ENCODE results near the gene KCNK1. TPM values are rescaled to one million over a fixed set of nuclear protein-coding genes. Genes with fewer than 3 reads are reported as not detected.

The KCNK1 gene
- total RNA-seq, 4 donors from 2014 or later = 1.2 to 2.8 (median 1.7) TPM

DNA sequence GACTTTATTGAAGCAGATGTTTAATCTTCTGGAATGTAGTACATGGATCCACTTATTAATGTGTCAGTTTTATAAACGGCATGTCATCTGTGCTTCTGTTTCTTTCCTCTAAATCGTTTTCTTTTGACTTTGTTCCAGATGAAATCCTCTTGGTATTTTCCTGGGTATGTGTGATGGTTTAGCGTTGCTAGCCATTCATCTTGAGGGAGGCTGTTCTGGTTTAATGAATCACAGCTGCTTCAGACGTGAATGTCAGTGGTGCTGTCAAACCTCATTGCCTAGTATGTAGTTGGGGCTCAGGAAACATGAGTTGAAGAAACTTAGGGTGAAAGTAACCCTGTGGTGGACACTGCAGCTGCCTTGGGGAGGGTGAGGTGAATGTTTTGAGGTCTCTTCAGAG, 33.2 kb downstream of the KCNK1 start:
- Histone ChIP-seq H3K4me1 (no peaks in the 10 kb centered on the region), H3K9me3 (peaks cover 0 to 6% (median 2%) of the 10 kb centered on the region in 4 donors), H3K27ac (replicated peaks in 1 of 4) (no peak overlapping the region), H3K36me3 (no peaks in the 10 kb centered on the region), H3K4me3 (no peak overlapping the region), H3K27me3 (no peaks in the 10 kb centered on the region)
- intact Hi-C loops (cut with DNase I) = no loop called here
- no peak for TF ChIP-seq POLR2A (IDR thresholded peaks at IDR 0.05; ENCODE audit: low read depth)
- 18% methylated on average over 4 of the region's 4 CpGs for WGBS
- no peak for DNase-seq (ENCODE audit: extremely low spot score)

DNA sequence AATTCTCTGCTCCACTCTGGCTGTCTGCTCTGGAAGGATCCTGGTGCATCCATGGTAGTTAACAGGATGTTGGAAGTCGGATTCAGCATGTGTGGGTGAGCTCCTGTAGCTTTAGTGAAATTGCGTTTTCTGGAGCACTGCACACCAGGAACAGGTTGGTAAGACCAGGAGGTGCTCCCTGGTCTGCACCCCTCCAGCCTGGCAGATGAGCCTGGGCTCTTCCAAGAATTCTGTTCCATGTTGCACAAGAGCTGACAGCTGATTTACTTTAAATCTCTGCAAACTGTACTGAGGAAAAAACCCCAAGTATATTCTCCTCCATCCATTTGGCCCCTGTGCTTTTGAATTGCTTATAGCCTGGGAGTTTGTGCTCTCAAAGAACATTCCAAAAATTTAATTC, 33.7 kb downstream of the KCNK1 start:
- DNase-seq (ENCODE audit: extremely low spot score) = no peak
- 64% methylated on average over 2 of the region's 2 CpGs for WGBS
- Histone ChIP-seq H3K27me3 (no peaks in the 10 kb centered on the region), H3K27ac (replicated peaks in 1 of 4) (no peak overlapping the region), H3K4me3 (no peak overlapping the region), H3K36me3 (no peaks in the 10 kb centered on the region), H3K4me1 (no peaks in the 10 kb centered on the region), H3K9me3 (peaks cover 0 to 6% (median 2%) of the 10 kb centered on the region in 4 donors)
- intact Hi-C loops (cut with DNase I) = no loop called here
- TF ChIP-seq, protein P1, sequence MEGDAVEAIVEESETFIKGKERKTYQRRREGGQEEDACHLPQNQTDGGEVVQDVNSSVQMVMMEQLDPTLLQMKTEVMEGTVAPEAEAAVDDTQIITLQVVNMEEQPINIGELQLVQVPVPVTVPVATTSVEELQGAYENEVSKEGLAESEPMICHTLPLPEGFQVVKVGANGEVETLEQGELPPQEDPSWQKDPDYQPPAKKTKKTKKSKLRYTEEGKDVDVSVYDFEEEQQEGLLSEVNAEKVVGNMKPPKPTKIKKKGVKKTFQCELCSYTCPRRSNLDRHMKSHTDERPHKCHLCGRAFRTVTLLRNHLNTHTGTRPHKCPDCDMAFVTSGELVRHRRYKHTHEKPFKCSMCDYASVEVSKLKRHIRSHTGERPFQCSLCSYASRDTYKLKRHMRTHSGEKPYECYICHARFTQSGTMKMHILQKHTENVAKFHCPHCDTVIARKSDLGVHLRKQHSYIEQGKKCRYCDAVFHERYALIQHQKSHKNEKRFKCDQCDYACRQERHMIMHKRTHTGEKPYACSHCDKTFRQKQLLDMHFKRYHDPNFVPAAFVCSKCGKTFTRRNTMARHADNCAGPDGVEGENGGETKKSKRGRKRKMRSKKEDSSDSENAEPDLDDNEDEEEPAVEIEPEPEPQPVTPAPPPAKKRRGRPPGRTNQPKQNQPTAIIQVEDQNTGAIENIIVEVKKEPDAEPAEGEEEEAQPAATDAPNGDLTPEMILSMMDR (IDR thresholded peaks at IDR 0.05) = no peak
- TF ChIP-seq POLR2AphosphoS5 (IDR thresholded peaks at IDR 0.05) (no peak), EP300 (IDR thresholded peaks at IDR 0.05) (no peak), POLR2A (IDR thresholded peaks at IDR 0.05; ENCODE audit: low read depth) (no peak)

DNA sequence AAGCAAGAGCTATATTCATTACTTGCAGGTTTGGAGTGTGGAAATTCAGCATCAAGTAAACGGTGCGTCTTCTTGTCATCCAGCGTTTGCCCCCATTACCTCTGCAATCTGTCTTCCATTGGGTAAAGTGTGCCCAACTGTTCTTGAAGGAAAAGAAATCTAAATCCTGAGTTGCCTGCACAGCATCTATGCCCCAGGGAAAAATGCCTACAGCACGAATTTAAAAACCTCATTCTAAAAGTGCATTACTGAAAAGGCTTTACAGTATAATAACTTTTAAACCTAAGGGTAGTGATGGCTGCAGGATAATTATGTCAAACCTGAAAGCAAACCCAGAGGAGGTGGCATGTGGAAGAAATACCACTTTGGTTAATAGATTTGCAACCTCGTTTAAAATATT, 37.2 kb downstream of the KCNK1 start:
- Histone ChIP-seq H3K36me3 (no peaks in the 10 kb centered on the region), H3K27ac (replicated peaks in 1 of 4) (no peak overlapping the region), H3K4me3 (no peak overlapping the region), H3K4me1 (no peaks in the 10 kb centered on the region), H3K9me3 (peaks cover 0 to 6% (median 2%) of the 10 kb centered on the region in 4 donors), H3K27me3 (no peaks in the 10 kb centered on the region)
- no peak for TF ChIP-seq EP300 (IDR thresholded peaks at IDR 0.05)
- TF ChIP-seq POLR2A (IDR thresholded peaks at IDR 0.05; ENCODE audit: low read depth) = no peak
- TF ChIP-seq, protein P1 (IDR thresholded peaks at IDR 0.05) = no peak
- no peak for TF ChIP-seq POLR2AphosphoS5 (IDR thresholded peaks at IDR 0.05)
- intact Hi-C loops (cut with DNase I) = no loop called here
- DNase-seq (ENCODE audit: extremely low spot score) = no peak
- WGBS = 88% methylated on average over 5 of the region's 5 CpGs

DNA sequence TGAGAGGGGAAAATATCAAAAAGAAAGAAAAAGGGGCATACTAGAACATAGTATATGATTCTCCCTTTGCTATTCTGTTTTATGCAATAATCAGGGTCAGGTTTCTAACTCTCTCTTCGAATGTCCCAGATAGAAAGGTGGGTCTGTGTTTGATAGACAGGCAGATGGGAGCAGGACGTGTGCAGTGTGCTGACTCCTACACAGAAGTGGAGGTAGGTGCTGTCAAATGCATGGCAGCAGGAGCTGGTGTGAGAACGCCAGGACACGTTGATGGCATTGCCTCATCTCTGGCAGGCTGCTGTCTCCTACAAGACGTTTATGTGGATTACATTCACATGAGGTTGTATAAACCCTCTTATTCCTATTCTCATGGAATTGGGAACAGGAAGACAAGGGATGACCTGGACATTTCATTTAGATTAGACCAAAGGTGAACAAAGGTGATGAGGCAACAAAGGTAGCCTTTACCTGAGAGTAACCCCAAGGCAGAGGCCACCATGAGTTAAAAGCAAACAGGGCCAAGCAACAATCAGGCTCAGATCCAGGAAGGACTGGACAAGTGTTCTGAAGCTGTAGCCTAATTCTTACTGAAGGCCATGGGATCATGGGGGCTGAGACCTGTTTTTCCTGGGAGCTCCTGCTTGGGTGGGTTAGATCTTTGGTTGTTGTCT, 37.8 kb downstream of the KCNK1 start:
- H3K4me3 ChIP-seq = no peak overlapping the region
- 76% methylated on average over 5 of the region's 5 CpGs for WGBS
- H3K9me3 ChIP-seq = peaks cover 0 to 6% (median 2%) of the 10 kb centered on the region in 4 donors
- no peaks in the 10 kb centered on the region for H3K4me1 ChIP-seq
- TF ChIP-seq POLR2A (IDR thresholded peaks at IDR 0.05; ENCODE audit: low read depth) (no peak), POLR2AphosphoS5 (IDR thresholded peaks at IDR 0.05) (no peak), EP300 (IDR thresholded peaks at IDR 0.05) (no peak)
- TF ChIP-seq, protein P1 (IDR thresholded peaks at IDR 0.05) = no peak
- H3K27me3 ChIP-seq = no peaks in the 10 kb centered on the region
- H3K27ac ChIP-seq (replicated peaks in 1 of 4) = no peak overlapping the region
- no peaks in the 10 kb centered on the region for H3K36me3 ChIP-seq
- intact Hi-C loops (cut with DNase I) = no loop called here
- no peak for DNase-seq (ENCODE audit: extremely low spot score)

DNA sequence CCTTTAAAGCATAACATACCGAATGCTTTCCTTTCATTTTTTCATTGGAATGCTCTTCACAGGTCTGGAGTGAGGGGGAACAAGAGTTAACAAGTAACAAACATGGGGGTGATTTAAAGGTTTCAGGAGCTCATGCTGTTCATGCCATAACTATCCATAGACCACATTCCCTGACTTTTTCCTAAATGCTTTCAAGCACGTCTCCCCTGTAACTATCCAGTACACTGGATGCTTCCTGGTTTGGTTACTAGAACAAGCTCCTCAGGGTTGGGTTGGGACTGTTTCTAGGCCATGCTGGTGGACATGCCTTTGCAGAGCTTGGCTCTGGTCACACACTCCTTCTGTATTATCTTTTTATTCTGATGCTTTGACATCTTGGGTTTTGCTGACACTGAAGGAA, 38.6 kb downstream of the KCNK1 start:
- TF ChIP-seq EP300 (IDR thresholded peaks at IDR 0.05) (no peak), POLR2AphosphoS5 (IDR thresholded peaks at IDR 0.05) (no peak), POLR2A (IDR thresholded peaks at IDR 0.05; ENCODE audit: low read depth) (no peak)
- TF ChIP-seq, protein P1 (IDR thresholded peaks at IDR 0.05) = no peak
- intact Hi-C loops (cut with DNase I) = no loop called here
- 85% methylated on average over 2 of the region's 2 CpGs for WGBS

More for the DNA sequence above, 38.6 kb downstream of the KCNK1 start:
- DNase-seq (ENCODE audit: extremely low spot score) = no peak
- Histone ChIP-seq H3K4me3 (no peak overlapping the region), H3K4me1 (no peaks in the 10 kb centered on the region), H3K9me3 (peaks cover 0 to 6% (median 2%) of the 10 kb centered on the region in 4 donors), H3K36me3 (no peaks in the 10 kb centered on the region), H3K27me3 (no peaks in the 10 kb centered on the region), H3K27ac (replicated peaks in 1 of 4) (no peak overlapping the region)
